Measurements from ENCODE around the gene MAST4. TPM values are rescaled to one million over a fixed set of nuclear protein-coding genes. Genes with fewer than 3 reads are reported as not detected.

The MAST4 gene
- total RNA-seq, 1 donor from 2014 or later = 0.99 TPM

DNA sequence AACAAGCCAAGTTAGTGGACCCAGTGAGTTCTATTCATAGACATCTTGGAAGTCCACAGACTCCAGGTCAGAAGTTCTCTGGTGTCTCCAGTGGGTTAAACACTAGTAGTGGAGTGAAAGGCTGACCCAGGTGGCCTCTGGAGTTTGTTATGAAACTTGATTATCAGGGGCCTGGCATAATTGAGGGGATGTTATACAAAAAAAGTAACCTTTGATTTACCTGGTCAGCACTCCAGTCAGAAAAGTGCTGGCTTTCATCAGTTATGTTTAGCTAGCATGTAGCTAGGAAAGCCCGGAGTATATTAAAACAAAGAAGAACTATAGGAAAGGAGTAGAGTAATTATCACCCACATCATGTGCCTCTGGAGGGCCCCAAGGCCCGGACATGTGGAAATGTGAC is 429.3 kb downstream of the MAST4 start:
- Mint-ChIP-seq H3K36me3 (no peaks in the 10 kb centered on the region), H3K4me3 (no peak overlapping the region), H3K9me3 (no peaks in the 10 kb centered on the region), H3K27me3 (ENCODE audit: insufficient read depth, low read depth) (no peaks in the 10 kb centered on the region), H3K27ac (no peak overlapping the region), H3K4me1 (no peaks in the 10 kb centered on the region)
- H3K27ac ChIP-seq = no peak overlapping the region
- no peaks in the 10 kb centered on the region for H3K79me2 ChIP-seq (ENCODE audit: low read depth)
- H3K9ac ChIP-seq = no peak overlapping the region
- no peak overlapping the region for H3K4me3 ChIP-seq
- H3K36me3 ChIP-seq = no peaks in the 10 kb centered on the region
- H3F3A ChIP-seq (ENCODE audit: low read depth) = no peaks in the 10 kb centered on the region
- H3K4me2 ChIP-seq = no peak overlapping the region
- no peaks in the 10 kb centered on the region for H3K4me1 ChIP-seq
- DNase-seq (ENCODE audit: low spot score) = no peak
- no peaks in the 10 kb centered on the region for H4K20me1 ChIP-seq (ENCODE audit: low read depth)
- H3K9me3 ChIP-seq (ENCODE audit: low read depth) = no peaks in the 10 kb centered on the region
- no peak for TF ChIP-seq EZH2phosphoT487 (IDR thresholded peaks at IDR 0.05)
- TF ChIP-seq, protein P1, sequence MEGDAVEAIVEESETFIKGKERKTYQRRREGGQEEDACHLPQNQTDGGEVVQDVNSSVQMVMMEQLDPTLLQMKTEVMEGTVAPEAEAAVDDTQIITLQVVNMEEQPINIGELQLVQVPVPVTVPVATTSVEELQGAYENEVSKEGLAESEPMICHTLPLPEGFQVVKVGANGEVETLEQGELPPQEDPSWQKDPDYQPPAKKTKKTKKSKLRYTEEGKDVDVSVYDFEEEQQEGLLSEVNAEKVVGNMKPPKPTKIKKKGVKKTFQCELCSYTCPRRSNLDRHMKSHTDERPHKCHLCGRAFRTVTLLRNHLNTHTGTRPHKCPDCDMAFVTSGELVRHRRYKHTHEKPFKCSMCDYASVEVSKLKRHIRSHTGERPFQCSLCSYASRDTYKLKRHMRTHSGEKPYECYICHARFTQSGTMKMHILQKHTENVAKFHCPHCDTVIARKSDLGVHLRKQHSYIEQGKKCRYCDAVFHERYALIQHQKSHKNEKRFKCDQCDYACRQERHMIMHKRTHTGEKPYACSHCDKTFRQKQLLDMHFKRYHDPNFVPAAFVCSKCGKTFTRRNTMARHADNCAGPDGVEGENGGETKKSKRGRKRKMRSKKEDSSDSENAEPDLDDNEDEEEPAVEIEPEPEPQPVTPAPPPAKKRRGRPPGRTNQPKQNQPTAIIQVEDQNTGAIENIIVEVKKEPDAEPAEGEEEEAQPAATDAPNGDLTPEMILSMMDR (IDR thresholded peaks at IDR 0.05) = no peak
- TF ChIP-seq EZH2 (IDR thresholded peaks at IDR 0.05) = no peak
- no peaks in the 10 kb centered on the region for H3K27me3 ChIP-seq
- no peak overlapping the region for H2AFZ ChIP-seq (replicated peaks)

DNA sequence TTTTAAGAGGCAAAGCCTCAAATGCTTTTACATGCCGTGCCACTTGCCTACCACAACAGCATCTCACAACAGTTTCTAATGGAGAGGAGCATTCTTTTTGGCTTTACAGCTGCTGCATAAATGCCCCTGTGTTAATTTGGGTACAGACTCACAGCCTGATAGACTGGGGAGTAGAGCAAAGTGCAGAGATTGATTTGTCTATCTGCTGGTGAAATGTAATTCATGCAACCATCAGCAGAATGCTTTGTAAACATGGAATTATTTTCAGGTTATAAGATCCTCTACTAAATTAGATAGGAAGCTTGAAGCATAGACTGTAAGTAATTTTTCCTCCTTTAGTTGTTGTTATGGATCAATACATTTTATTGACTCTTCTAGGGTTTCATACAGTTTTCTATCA is 430.1 kb downstream of the MAST4 start:
- H2AFZ ChIP-seq (replicated peaks) = no peak overlapping the region
- TF ChIP-seq, protein P1 (IDR thresholded peaks at IDR 0.05) = no peak
- no peak for TF ChIP-seq EZH2 (IDR thresholded peaks at IDR 0.05)
- no peak for TF ChIP-seq EZH2phosphoT487 (IDR thresholded peaks at IDR 0.05)
- Mint-ChIP-seq H3K27me3 (ENCODE audit: insufficient read depth, low read depth) (no peaks in the 10 kb centered on the region), H3K27ac (no peak overlapping the region), H3K9me3 (no peaks in the 10 kb centered on the region), H3K4me1 (peaks cover 5% of the 10 kb centered on the region), H3K4me3 (no peak overlapping the region), H3K36me3 (no peaks in the 10 kb centered on the region)
- H3K9ac ChIP-seq = no peak overlapping the region
- no peaks in the 10 kb centered on the region for H3F3A ChIP-seq (ENCODE audit: low read depth)
- H3K9me3 ChIP-seq (ENCODE audit: low read depth) = no peaks in the 10 kb centered on the region
- H4K20me1 ChIP-seq (ENCODE audit: low read depth) = no peaks in the 10 kb centered on the region
- no peak overlapping the region for H3K4me2 ChIP-seq
- peaks cover 2% of the 10 kb centered on the region for H3K4me1 ChIP-seq
- H3K36me3 ChIP-seq = no peaks in the 10 kb centered on the region
- DNase-seq (ENCODE audit: low spot score) = no peak
- H3K79me2 ChIP-seq (ENCODE audit: low read depth) = no peaks in the 10 kb centered on the region
- no peak overlapping the region for H3K27ac ChIP-seq
- no peak overlapping the region for H3K4me3 ChIP-seq
- no peaks in the 10 kb centered on the region for H3K27me3 ChIP-seq

DNA sequence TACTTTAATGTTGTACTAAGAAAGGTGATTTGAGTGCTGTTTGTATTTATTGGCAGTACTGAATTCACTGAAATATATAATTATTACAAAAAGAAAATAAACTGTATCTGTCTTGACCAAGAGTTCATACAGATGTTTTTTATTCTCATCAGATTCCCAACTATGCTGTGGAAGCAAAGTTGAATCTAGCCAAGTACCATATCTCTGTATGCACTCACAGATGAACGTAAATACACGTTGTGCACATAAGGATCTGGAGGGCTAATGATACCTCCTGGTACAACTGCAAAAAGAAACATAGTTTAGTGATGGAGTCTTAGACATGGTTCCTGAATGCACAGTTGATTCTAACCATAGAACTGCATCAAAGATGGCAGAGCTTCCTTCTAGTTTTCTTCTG is 431.0 kb downstream of the MAST4 start:
- H3K27ac ChIP-seq = no peak overlapping the region
- peaks cover 11% of the 10 kb centered on the region for H3K4me1 ChIP-seq
- H3K36me3 Mint-ChIP-seq = no peaks in the 10 kb centered on the region
- H2AFZ ChIP-seq (replicated peaks) = no peak overlapping the region
- no peak overlapping the region for H3K27ac Mint-ChIP-seq
- no peak for DNase-seq (ENCODE audit: low spot score)
- H3K4me3 ChIP-seq = no peak overlapping the region
- no peak overlapping the region for H3K4me2 ChIP-seq
- peaks cover 14% of the 10 kb centered on the region for H3K4me1 Mint-ChIP-seq
- no peak overlapping the region for H3K9ac ChIP-seq
- no peaks in the 10 kb centered on the region for H3K36me3 ChIP-seq
- no peaks in the 10 kb centered on the region for H4K20me1 ChIP-seq (ENCODE audit: low read depth)
- no peak overlapping the region for H3K4me3 Mint-ChIP-seq
- no peaks in the 10 kb centered on the region for H3K9me3 Mint-ChIP-seq
- no peaks in the 10 kb centered on the region for H3K9me3 ChIP-seq (ENCODE audit: low read depth)
- no peaks in the 10 kb centered on the region for H3F3A ChIP-seq (ENCODE audit: low read depth)
- no peak for TF ChIP-seq EZH2phosphoT487 (IDR thresholded peaks at IDR 0.05)
- no peak for TF ChIP-seq EZH2 (IDR thresholded peaks at IDR 0.05)
- TF ChIP-seq, protein P1 (IDR thresholded peaks at IDR 0.05) = no peak
- H3K79me2 ChIP-seq (ENCODE audit: low read depth) = no peaks in the 10 kb centered on the region
- H3K27me3 ChIP-seq = no peaks in the 10 kb centered on the region
- no peaks in the 10 kb centered on the region for H3K27me3 Mint-ChIP-seq (ENCODE audit: insufficient read depth, low read depth)

Data from neural progenitor cell (in vitro differentiated cells).